Renal pelvis (tissue), 12 donors: Measurements from ENCODE around the gene CLDN2. TPM values are rescaled to one million over a fixed set of nuclear protein-coding genes. Genes with fewer than 3 reads are reported as not detected.
"Not testable (repeated sequence)": the region's sequence is repeated elsewhere in the genome, so short reads cannot be mapped to it uniquely, and the experiment has no call there.

Experiments
- DNase-seq: peaks from one replicate; pipeline ENCODE4 v3.0.0-alpha.2; 2013
- long read RNA-seq, 16 experiments: transcript quantifications; one replicate each; lab custom pipeline, GENCODE V29; 2026
- polyA plus RNA-seq, 3 donors: library from polyadenylated mRNA; unstranded; fragments of 120-200 nt; gene quantifications; one replicate each; pipeline ENCODE4 v1.2.1, GENCODE V29; 2013; ENCODE audit not compliant: insufficient read length in 3 of 3

CLDN2 gene
- 10 to 100 TPM; 66.9 to 81.2 (median 71.6) TPM for polyA plus RNA-seq
- long read RNA-seq, donor 1: 0 reads
- long read RNA-seq, donor 2: 0 reads
- long read RNA-seq, donor 3: 0 reads
- long read RNA-seq, donor 4, partial matches to known transcripts: 0 of 1 reads
- long read RNA-seq, donor 4, other reads (novel, unspliced or antisense): 0 of 1 reads
- long read RNA-seq, donor 5, partial matches to known transcripts: 0 of 1 reads
- long read RNA-seq, donor 5, other reads (novel, unspliced or antisense): 0 of 1 reads
- long read RNA-seq, donor 6, partial matches to known transcripts: 0 of 2 reads
- long read RNA-seq, donor 6, other reads (novel, unspliced or antisense): 0 of 2 reads
- long read RNA-seq, donor 7: 0 reads
- long read RNA-seq, donor 8: 0 reads
- long read RNA-seq, donor 9, partial matches to known transcripts: 0 of 1 reads
- long read RNA-seq, donor 9, other reads (novel, unspliced or antisense): 0 of 1 reads
- long read RNA-seq, donor 10, partial matches to known transcripts: 165 of 165 reads
- long read RNA-seq, donor 10, other reads (novel, unspliced or antisense): 0 of 165 reads
- long read RNA-seq, donor 11: 0 reads
- long read RNA-seq, donor 12, partial matches to known transcripts: 0 of 1 reads
- long read RNA-seq, donor 12, other reads (novel, unspliced or antisense): 0 of 1 reads
- long read RNA-seq, donor 13: 0 reads
- long read RNA-seq, donor 14: 0 reads
- long read RNA-seq, donor 15, partial matches to known transcripts: 187 of 187 reads
- long read RNA-seq, donor 15, other reads (novel, unspliced or antisense): 0 of 187 reads
- long read RNA-seq, donor 16: 0 reads

GRCh38 chrX:106919932-106920452, at the start of gene CLDN2:
CLDN2 (plus strand) TSS chrX:106920402; CDS start chrX:106928229, 7,827 bp downstream.
- no peak for DNase-seq

- not testable (repeated sequence) for DNase-seq
These were observed 47.4 kb upstream of the CLDN2 start for GRCh38 chrX:106872796-106873195.

- DNase-seq: no peak
These were observed 46.1 kb upstream of the CLDN2 start for GRCh38 chrX:106874075-106874474.

GRCh38 chrX:106875151-106875550, 45.1 kb upstream of the CLDN2 start:
- DNase-seq: no peak

- DNase-seq: no peak
These were observed 30.7 kb upstream of the CLDN2 start for GRCh38 chrX:106889468-106889867.

GRCh38 chrX:106891762-106892460, 28.3 kb upstream of the CLDN2 start:
- no peak for DNase-seq

- DNase-seq: peak; percentile 59
These were observed 25.8 kb upstream of the CLDN2 start for GRCh38 chrX:106894392-106894909.

- no peak for DNase-seq
These were observed 25.2 kb upstream of the CLDN2 start for GRCh38 chrX:106894978-106895452.

- DNase-seq: no peak
These were observed 22.9 kb upstream of the CLDN2 start for GRCh38 chrX:106897259-106897658.

- peak; percentile 39 for DNase-seq
These were observed 21.7 kb upstream of the CLDN2 start for GRCh38 chrX:106898462-106898861.

- no peak for DNase-seq
These were observed 20.9 kb upstream of the CLDN2 start for GRCh38 chrX:106899276-106899675.

GRCh38 chrX:106899841-106900240, 20.4 kb upstream of the CLDN2 start:
- DNase-seq: no peak

- DNase-seq: no peak
These were observed 18.9 kb upstream of the CLDN2 start for GRCh38 chrX:106901341-106901740.

- no peak for DNase-seq
These were observed 18.4 kb upstream of the CLDN2 start for GRCh38 chrX:106901781-106902219.

- DNase-seq: no peak
These were observed 17.5 kb upstream of the CLDN2 start for GRCh38 chrX:106902684-106903083.

GRCh38 chrX:106903291-106903824, 16.8 kb upstream of the CLDN2 start, which contains the start of gene RIPPLY1:
RIPPLY1 (minus strand) TSS chrX:106903341; CDS start chrX:106903287, 54 bp downstream.
- no peak for DNase-seq

- DNase-seq: no peak
These were observed 16.2 kb upstream of the CLDN2 start for GRCh38 chrX:106903856-106904528.

- no peak for DNase-seq
These were observed 15.0 kb upstream of the CLDN2 start for GRCh38 chrX:106905064-106905708.

- DNase-seq: peak; percentile 42
These were observed 13.8 kb upstream of the CLDN2 start for GRCh38 chrX:106906361-106906760.

GRCh38 chrX:106912864-106913263, 7.3 kb upstream of the CLDN2 start:
- DNase-seq: no peak
